H1 (cell line): ENCODE measurements around the gene SOHLH2. TPM values are rescaled to one million over a fixed set of nuclear protein-coding genes. Genes with fewer than 3 reads are reported as not detected.

ENCODE experiments used
- CTCF ChIA-PET: fragments of 300-600 bp; sonication (Branson Sonifier 250); formaldehyde crosslinking; loops from one replicate; lab custom pipeline; 2021; ENCODE audit not compliant: partially characterized antibody; lab: Charles Lee
- POLR2A ChIA-PET: fragments of 300-600 bp; sonication (Branson Sonifier 250); formaldehyde crosslinking; loops from one replicate; lab custom pipeline; 2021; ENCODE audit warnings: inconsistent platforms; ENCODE audit not compliant: partially characterized antibody; lab: Charles Lee
- DNase-seq, 2 experiments: peaks; one replicate each; pipeline versions ENCODE4 v3.0.0 to v3.0.0-alpha.2; 2010 to 2022; ENCODE audit warnings: low spot score in 2 of 2, low read depth in 1 of 2, mixed read lengths in 1 of 2
- FAIRE-seq: peaks from 2 replicates; lab custom pipeline; 2011; peaks lifted over from hg19 to GRCh38; lab: Jason Lieb, UNC
- H2AFZ ChIP-seq: 2 replicates; pipeline ENCODE4 v1.8.1; 2012; ENCODE audit warnings: low read length, inconsistent platforms
- H2AK5ac ChIP-seq: 2 replicates; pipeline ENCODE4 v1.6.1; 2013; ENCODE audit warnings: low read depth, low read length
- H2BK120ac ChIP-seq: replicated peaks from 2 replicates; pipeline ENCODE3; 2013; ENCODE audit warnings: low read depth, low read length, inconsistent platforms
- H2BK12ac ChIP-seq: 2 replicates; pipeline ENCODE4 v1.6.1; 2013; ENCODE audit warnings: low read depth, low read length
- H2BK15ac ChIP-seq: 2 replicates; pipeline ENCODE4 v1.6.1; 2013; ENCODE audit warnings: low read length
- H2BK20ac ChIP-seq: 2 replicates; pipeline ENCODE4 v1.6.1; 2013; ENCODE audit warnings: low read length
- H2BK5ac ChIP-seq: 2 replicates; pipeline ENCODE4 v1.6.1; 2013; ENCODE audit warnings: low read depth, low read length
- H3K14ac ChIP-seq: 2 replicates; pipeline ENCODE4 v1.6.1; 2013; ENCODE audit warnings: inconsistent platforms; ENCODE audit not compliant: insufficient read length
- H3K18ac ChIP-seq: 2 replicates; pipeline ENCODE4 v1.6.1; 2013; ENCODE audit warnings: low read length; ENCODE audit errors: extremely low read depth
- H3K23ac ChIP-seq: 2 replicates; pipeline ENCODE4 v1.6.1; 2013; ENCODE audit warnings: inconsistent platforms; ENCODE audit not compliant: insufficient read length
- H3K23me2 ChIP-seq: 2 replicates; pipeline ENCODE4 v1.6.1; 2013; ENCODE audit warnings: low read depth, low read length
- H3K27ac ChIP-seq: 2 replicates; pipeline ENCODE4 v1.6.1; 2011; ENCODE audit warnings: low read depth, low read length, inconsistent platforms
- H3K27me3 ChIP-seq, 4 experiments: replicated peaks in 1 of 4; 1 replicate in 1 of 4; 2 replicates in 3 of 4; pipeline versions ENCODE4 v1.6.1 to v1.8.1; 2011 to 2013; ENCODE audit warnings: low read length in 3 of 4, mild to moderate bottlenecking in 3 of 4, inconsistent platforms in 2 of 4, mixed read lengths in 2 of 4, moderate library complexity in 1 of 4; ENCODE audit not compliant: control insufficient read depth in 3 of 4, insufficient read depth in 3 of 4; ENCODE audit errors: extremely low read depth in 1 of 4
- H3K36me3 ChIP-seq, 4 experiments: 2 replicates each; pipeline versions ENCODE4 v1.6.1 to v1.8.1; 2011 to 2013; ENCODE audit warnings: mild to moderate bottlenecking in 4 of 4, low read length in 3 of 4, moderate library complexity in 2 of 4, control low read depth in 1 of 4, inconsistent platforms in 1 of 4; ENCODE audit not compliant: insufficient read depth in 4 of 4, control insufficient read depth in 2 of 4
- H3K4ac ChIP-seq: replicated peaks from 2 replicates; pipeline ENCODE3; 2013; ENCODE audit warnings: low read length, low read depth, mixed read lengths, inconsistent platforms; ENCODE audit not compliant: insufficient read length
- H3K4me1 ChIP-seq, 4 experiments: replicated peaks in 1 of 4; 1 replicate in 1 of 4; 2 replicates in 3 of 4; pipeline versions ENCODE4 v1.6.1 to v1.8.1; 2011 to 2013; ENCODE audit warnings: low read length in 3 of 4, inconsistent platforms in 2 of 4, mixed read lengths in 1 of 4; ENCODE audit not compliant: insufficient read depth in 4 of 4, control insufficient read depth in 3 of 4
- H3K4me2 ChIP-seq, 2 experiments: 2 replicates each; pipeline versions ENCODE4 v1.6.1 to v1.8.1; 2011 to 2013; ENCODE audit warnings: low read depth in 2 of 2, low read length in 2 of 2, control low read depth in 1 of 2, inconsistent platforms in 1 of 2, mild to moderate bottlenecking in 1 of 2; ENCODE audit not compliant: insufficient read depth in 1 of 2
- H3K4me3 ChIP-seq, 4 experiments: fragments of 200-600, 300-600 bp in 1 of 4; sonication (generic), shearing (Covaris generic), sonication (Bioruptor Twin) in 1 of 4; 2 replicates each; pipeline versions ENCODE4 v1.5.1 to v1.8.1; 2011 to 2016; ENCODE audit warnings: low read length in 4 of 4, low read depth in 3 of 4, control low read depth in 2 of 4, inconsistent platforms in 2 of 4, mild to moderate bottlenecking in 2 of 4, mixed read lengths in 1 of 4, moderate library complexity in 1 of 4; ENCODE audit not compliant: insufficient read depth in 2 of 4; ENCODE audit errors: extremely low read depth in 1 of 4
- H3K56ac ChIP-seq: replicated peaks from 2 replicates; pipeline ENCODE3; 2013; ENCODE audit warnings: low read depth, mild to moderate bottlenecking, mixed read lengths, low read length, inconsistent platforms; ENCODE audit not compliant: insufficient read length
- H3K79me1 ChIP-seq: 2 replicates; pipeline ENCODE4 v1.6.1; 2013; ENCODE audit warnings: low read depth, low read length, control low read depth
- H3K79me2 ChIP-seq, 2 experiments: 2 replicates each; pipeline versions ENCODE4 v1.6.1 to v1.8.1; 2012 to 2013; ENCODE audit warnings: low read length in 2 of 2, mild to moderate bottlenecking in 2 of 2, inconsistent platforms in 1 of 2; ENCODE audit not compliant: insufficient read depth in 2 of 2, control insufficient read depth in 1 of 2
- H3K9ac ChIP-seq, 4 experiments: replicated peaks in 1 of 4; 1 replicate in 1 of 4; 2 replicates in 3 of 4; pipeline versions ENCODE4 v1.6.1 to v1.8.1; 2011 to 2013; ENCODE audit warnings: low read depth in 3 of 4, low read length in 3 of 4, control low read depth in 2 of 4, mild to moderate bottlenecking in 2 of 4, moderate library complexity in 2 of 4, inconsistent platforms in 1 of 4; ENCODE audit errors: extremely low read depth in 1 of 4
- H3K9me3 ChIP-seq, 2 experiments: 2 replicates each; pipeline versions ENCODE4 v1.6.1 to v1.8.1; 2012 to 2013; ENCODE audit warnings: mild to moderate bottlenecking in 2 of 2, moderate library complexity in 2 of 2, control low read depth in 1 of 2, inconsistent platforms in 1 of 2, low read depth in 1 of 2, low read length in 1 of 2, mixed read lengths in 1 of 2; ENCODE audit not compliant: insufficient read depth in 2 of 2
- H4K20me1 ChIP-seq, 2 experiments: replicated peaks in 1 of 2; 2 replicates each; pipeline versions ENCODE3 to v1.8.1; 2011 to 2013; ENCODE audit warnings: inconsistent platforms in 2 of 2, low read length in 2 of 2, mild to moderate bottlenecking in 1 of 2; ENCODE audit not compliant: insufficient read depth in 2 of 2, control insufficient read depth in 1 of 2
- H4K5ac ChIP-seq: 2 replicates; pipeline ENCODE4 v1.6.1; 2013; ENCODE audit warnings: low read length, low read depth, mixed read lengths, inconsistent platforms; ENCODE audit not compliant: insufficient read length
- H4K8ac ChIP-seq: 2 replicates; pipeline ENCODE4 v1.8.0; 2013; ENCODE audit warnings: mild to moderate bottlenecking, moderate library complexity, low read length, inconsistent platforms; ENCODE audit not compliant: insufficient read depth; ENCODE audit errors: extremely low read depth
- H4K91ac ChIP-seq: replicated peaks from 2 replicates; pipeline ENCODE3; 2013; ENCODE audit warnings: low read length, mixed read lengths, inconsistent platforms; ENCODE audit not compliant: insufficient read length
- ASH2L ChIP-seq: fragments of 200-600, 300-600 bp; sonication (generic); IDR thresholded peaks from one replicate; pipeline ENCODE4 v1.7.1; 2017; ENCODE audit warnings: low read length
- BCL11A ChIP-seq, 2 experiments: IDR thresholded peaks; one replicate each; pipeline ENCODE4 v1.6.1; 2011; ENCODE audit warnings: low read depth in 2 of 2, low read length in 2 of 2, mild to moderate bottlenecking in 2 of 2
- CHD1 ChIP-seq: IDR thresholded peaks from 2 replicates; pipeline ENCODE4 v1.6.1; 2012; ENCODE audit warnings: low read depth, low read length, improper control_type of control experiment
- CREB1 ChIP-seq: IDR thresholded peaks from 2 replicates; pipeline ENCODE4 v1.6.1; 2012; ENCODE audit warnings: inconsistent platforms
- FOSL1 ChIP-seq: IDR thresholded peaks from 2 replicates; pipeline ENCODE4 v1.6.1; 2011; ENCODE audit warnings: mild to moderate bottlenecking, low read depth, low read length, moderate library complexity; ENCODE audit not compliant: insufficient read depth
- HDAC2 ChIP-seq, 2 experiments: fragments of 300-600 bp in 1 of 2; sonication (generic) in 1 of 2; IDR thresholded peaks; 2 replicates each; pipeline ENCODE4 v1.6.1; 2011 to 2012; ENCODE audit warnings: low read depth in 2 of 2, low read length in 2 of 2, mild to moderate bottlenecking in 2 of 2, moderate library complexity in 2 of 2, borderline replicate concordance in 1 of 2, inconsistent platforms in 1 of 2
- SIRT6 ChIP-seq: IDR thresholded peaks from one replicate; pipeline ENCODE4 v1.7.1; 2012; ENCODE audit warnings: low read length, inconsistent platforms
- SP1 ChIP-seq: IDR thresholded peaks from 2 replicates; pipeline ENCODE4 v1.6.1; 2011; ENCODE audit warnings: low read depth, low read length
- TAF1 ChIP-seq: IDR thresholded peaks from 2 replicates; pipeline ENCODE4 v1.6.1; 2011; ENCODE audit warnings: mild to moderate bottlenecking, low read depth, low read length
- TBP ChIP-seq: IDR thresholded peaks from 2 replicates; pipeline ENCODE4 v1.6.1; 2011; ENCODE audit warnings: low read depth, low read length, improper control_type of control experiment
- WGBS, 2 experiments: shearing (Covaris generic) in 1 of 2; methylation state at CpG; one replicate each; pipeline versions ENCODE4 v1.1.6 to v1.1.7; 2013 to 2015; ENCODE audit warnings: low lambda C conversion rate in 2 of 2, mixed read lengths in 2 of 2, inconsistent platforms in 1 of 2, low coverage in 1 of 2, missing lambda C conversion rate in 1 of 2; ENCODE audit not compliant: insufficient replicate concordance in 2 of 2, insufficient coverage in 1 of 2, insufficient read length in 1 of 2; ENCODE audit errors: extremely low coverage in 1 of 2, missing lambda C conversion rate in 1 of 2; 5-methylcytosine and 5-hydroxymethylcytosine counted together
- polyA plus RNA-seq, 7 experiments: library from polyadenylated mRNA; depleted of rRNA in 3 of 7; stranded (reverse) in 5 of 7; unstranded in 2 of 7; fragments of >200 nt in 5 of 7; fragments of 200-250 nt in 2 of 7; gene quantifications; 1 replicate in 5 of 7; 2 replicates in 1 of 7; 4 replicates in 1 of 7; pipeline versions ENCODE4 v1.2.1 to v1.2.3, GENCODE V29; 2011 to 2013; ENCODE audit warnings: missing spikeins in 2 of 7, mixed read lengths in 2 of 7
- total RNA-seq: library from RNA; stranded (reverse); fragmentation: NEBNext Ultra II Directional; extraction: Animal tissue kit (Norgen Biotek cat#: 25700); gene quantifications from 2 replicates; pipeline ENCODE4 v1.2.1, GENCODE V29; 2021

The SOHLH2 gene
- total and polyA plus RNA-seq, 2 of the 8 experiments (the other 6 are each of a cell fraction or from before 2014, with no cell fraction given): 6.8 to 10.3 TPM

- no peak overlapping the region for H4K5ac ChIP-seq
- H3K36me3 ChIP-seq: no peaks in the 10 kb centered on the region
- POLR2A ChIA-PET: interaction anchor here (1.7 kb wide), 1 partner anchor 13 kb away, joined by 4 read pairs; no protein-coding TSS in a partner anchor
- WGBS, 2 experiments: 89% methylated on average over 2 of the region's 2 CpGs; no CpG with 5 or more reads in 1 of the 2 experiments
- H2BK20ac ChIP-seq: no peak overlapping the region
- H3K79me1 ChIP-seq: no peaks in the 10 kb centered on the region
- no peak overlapping the region for H2AFZ ChIP-seq
- no peak overlapping the region for H3K27ac ChIP-seq
- no peak overlapping the region for H3K14ac ChIP-seq
- H2BK120ac ChIP-seq: no peak overlapping the region
- no peak overlapping the region for H3K4me3 ChIP-seq
- H4K8ac ChIP-seq: no peak overlapping the region
- H3K56ac ChIP-seq: no peak overlapping the region
- peaks cover 0 to 4% (median 0%) of the 10 kb centered on the region in 4 experiments; a peak in 1 of 7 replicates for H3K4me1 ChIP-seq
- no peaks in the 10 kb centered on the region for H4K20me1 ChIP-seq
- H2BK15ac ChIP-seq: no peak overlapping the region
- H3K23ac ChIP-seq: no peak overlapping the region
- H2BK12ac ChIP-seq: no peak overlapping the region
- H3K23me2 ChIP-seq: no peaks in the 10 kb centered on the region
- H2BK5ac ChIP-seq: no peak overlapping the region
- no peak for TF ChIP-seq TAF1
- TF ChIP-seq SIRT6: no peak
- no peak for TF ChIP-seq TBP
- no peak for TF ChIP-seq ASH2L
- no peak for TF ChIP-seq FOSL1
- no peak for TF ChIP-seq BCL11A (IDR thresholded peaks at IDR 0.05; ENCODE audit: low read depth in 2 of 2, low read length in 2 of 2)
- no peak for TF ChIP-seq CREB1
- no peak for TF ChIP-seq SP1
- TF ChIP-seq HDAC2 (IDR thresholded peaks at IDR 0.05; ENCODE audit: borderline replicate concordance in 1 of 2, low read depth in 2 of 2, low read length in 2 of 2): no peak
- no peak for TF ChIP-seq CHD1
- H4K91ac ChIP-seq: no peak overlapping the region
- no peak overlapping the region for H3K4ac ChIP-seq
- CTCF ChIA-PET: no interaction called here
- no peaks in the 10 kb centered on the region for H3K79me2 ChIP-seq
- H2AK5ac ChIP-seq: no peak overlapping the region
- FAIRE-seq: no peak
- H3K18ac ChIP-seq: no peak overlapping the region
- H3K4me2 ChIP-seq: no peak overlapping the region
- H3K27me3 ChIP-seq: no peaks in the 10 kb centered on the region
- H3K9ac ChIP-seq: no peak overlapping the region
- no peaks in the 10 kb centered on the region for H3K9me3 ChIP-seq
- no peak for DNase-seq
Observed at GRCh38 chr13:36143738-36144137, 70.6 kb downstream of the SOHLH2 start.
